ENCODE results near the gene PAX7.

GRCh38 chr1:18693256-18694098 is 62.8 kb downstream of the PAX7 start:
- TF ChIP-seq CTCF (IDR thresholded peaks at IDR 0.05) (no peak), POLR2A (IDR thresholded peaks at IDR 0.05) (no peak)
